Lower leg skin (tissue), 4 donors: ENCODE data around the gene APOC1. TPM values are rescaled to one million over a fixed set of nuclear protein-coding genes. Genes with fewer than 3 reads are reported as not detected.
"Not testable (repeated sequence)": the region's sequence is repeated elsewhere in the genome, so short reads cannot be mapped to it uniquely, and the experiment has no call there.

Source experiments
- DNase-seq, 2 donors: peaks; one replicate each; pipeline ENCODE4 v3.0.0-alpha.2; 2019; ENCODE audit warnings: low spot score in 2 of 2
- H3K4me3 ChIP-seq: fragments of 200-600 bp; sonication (generic); 2 replicates; pipeline ENCODE4 v1.5.1; 2017; ENCODE audit warnings: mild to moderate bottlenecking, low read depth; ENCODE audit not compliant: poor library complexity, severe bottlenecking
- POLR2A ChIP-seq, 2 donors: fragments of 450-650 bp; IDR thresholded peaks; one replicate each; pipeline ENCODE4 v1.6.1; 2016 to 2017; ENCODE audit warnings: antibody characterized with exemption in 2 of 2, mild to moderate bottlenecking in 1 of 2, moderate library complexity in 1 of 2
- WGBS, 2 donors: methylation state at CpG; one replicate each; pipeline ENCODE4 v1.1.5; 2018; 5-methylcytosine and 5-hydroxymethylcytosine counted together
- intact Hi-C: fragments of 100-400 bp; cut with DNase I; formaldehyde crosslinking; loops from one replicate; pipeline ENCODE4 v1.15.0; 2023; ENCODE audit warnings: low total_unique reads
- total RNA-seq, 4 donors: library from RNA; depleted of rRNA; stranded (reverse); fragments of >200 nt; gene quantifications; one replicate each; pipeline ENCODE4 v1.1.0, GENCODE V29; 2016
- TF ChIP-seq, protein P1 (sequence below), 3 donors: fragments of 450-650 bp; IDR thresholded peaks; one replicate each; pipeline ENCODE4 v1.5.1; 2016; ENCODE audit warnings: antibody characterized with exemption in 3 of 3, mild to moderate bottlenecking in 3 of 3, moderate library complexity in 2 of 3

The APOC1 gene
- total RNA-seq, 4 donors from 2014 or later, result 17.1 to 35.5 (median 28.8) TPM

DNA sequence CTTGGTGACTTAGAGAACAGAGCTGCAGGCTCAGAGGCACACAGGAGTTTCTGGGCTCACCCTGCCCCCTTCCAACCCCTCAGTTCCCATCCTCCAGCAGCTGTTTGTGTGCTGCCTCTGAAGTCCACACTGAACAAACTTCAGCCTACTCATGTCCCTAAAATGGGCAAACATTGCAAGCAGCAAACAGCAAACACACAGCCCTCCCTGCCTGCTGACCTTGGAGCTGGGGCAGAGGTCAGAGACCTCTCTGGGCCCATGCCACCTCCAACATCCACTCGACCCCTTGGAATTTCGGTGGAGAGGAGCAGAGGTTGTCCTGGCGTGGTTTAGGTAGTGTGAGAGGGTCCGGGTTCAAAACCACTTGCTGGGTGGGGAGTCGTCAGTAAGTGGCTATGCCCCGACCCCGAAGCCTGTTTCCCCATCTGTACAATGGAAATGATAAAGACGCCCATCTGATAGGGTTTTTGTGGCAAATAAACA is 9.9 kb downstream of the APOC1 start:
- intact Hi-C loops, result no loop called here
- DNase-seq, result no peak
- H3K4me3 ChIP-seq, result no peak overlapping the region
- WGBS, 2 donors, result 78 to 87% methylated on average over 8 of the region's 8 CpGs
- no peak for TF ChIP-seq POLR2A (IDR thresholded peaks at IDR 0.05)
- TF ChIP-seq, protein P1, sequence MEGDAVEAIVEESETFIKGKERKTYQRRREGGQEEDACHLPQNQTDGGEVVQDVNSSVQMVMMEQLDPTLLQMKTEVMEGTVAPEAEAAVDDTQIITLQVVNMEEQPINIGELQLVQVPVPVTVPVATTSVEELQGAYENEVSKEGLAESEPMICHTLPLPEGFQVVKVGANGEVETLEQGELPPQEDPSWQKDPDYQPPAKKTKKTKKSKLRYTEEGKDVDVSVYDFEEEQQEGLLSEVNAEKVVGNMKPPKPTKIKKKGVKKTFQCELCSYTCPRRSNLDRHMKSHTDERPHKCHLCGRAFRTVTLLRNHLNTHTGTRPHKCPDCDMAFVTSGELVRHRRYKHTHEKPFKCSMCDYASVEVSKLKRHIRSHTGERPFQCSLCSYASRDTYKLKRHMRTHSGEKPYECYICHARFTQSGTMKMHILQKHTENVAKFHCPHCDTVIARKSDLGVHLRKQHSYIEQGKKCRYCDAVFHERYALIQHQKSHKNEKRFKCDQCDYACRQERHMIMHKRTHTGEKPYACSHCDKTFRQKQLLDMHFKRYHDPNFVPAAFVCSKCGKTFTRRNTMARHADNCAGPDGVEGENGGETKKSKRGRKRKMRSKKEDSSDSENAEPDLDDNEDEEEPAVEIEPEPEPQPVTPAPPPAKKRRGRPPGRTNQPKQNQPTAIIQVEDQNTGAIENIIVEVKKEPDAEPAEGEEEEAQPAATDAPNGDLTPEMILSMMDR (IDR thresholded peaks at IDR 0.05), result peak in 1 of 3 donors; percentile 58

DNA sequence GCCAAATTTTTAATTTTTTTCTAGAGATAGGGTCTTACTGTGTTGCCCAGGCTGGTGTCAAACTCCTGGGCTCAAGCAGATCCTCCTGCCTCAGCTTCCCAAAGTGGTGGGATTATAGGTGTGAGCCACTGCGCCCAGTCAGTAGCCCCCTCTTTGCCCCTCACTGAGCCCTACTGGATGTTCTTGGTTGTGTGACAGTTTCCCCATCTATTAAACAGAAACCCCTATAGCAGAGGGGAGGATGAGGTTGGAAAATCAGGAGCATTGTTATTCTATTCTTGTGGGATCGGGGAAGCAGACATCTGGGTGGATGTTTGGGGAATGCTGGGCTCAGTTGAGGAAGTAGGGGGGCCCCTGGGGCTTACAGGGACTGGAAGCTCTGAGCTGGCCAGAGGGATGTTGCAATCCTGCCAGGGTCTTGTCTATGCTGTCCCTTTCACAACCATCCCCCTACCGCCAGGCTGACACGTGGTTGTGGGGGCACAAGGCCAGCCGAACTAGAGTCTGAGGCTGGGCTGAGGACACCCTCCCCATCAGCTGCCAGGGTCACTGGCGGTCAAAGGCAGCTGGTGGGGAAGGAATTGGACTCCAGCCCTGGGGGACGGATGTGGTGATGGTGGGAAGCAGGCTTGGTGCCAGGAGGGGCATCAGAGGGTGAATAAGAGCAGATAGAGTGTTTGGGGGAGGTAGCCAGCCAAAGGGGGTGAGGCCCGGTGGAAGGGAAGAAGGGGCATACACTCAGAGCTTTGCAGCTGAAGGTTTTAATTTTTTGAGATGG is 10.9 kb downstream of the APOC1 start:
- WGBS, 2 donors, result 56 to 57% methylated on average over 8 of the region's 8 CpGs
- intact Hi-C loops, result no loop called here
- H3K4me3 ChIP-seq, result no peak overlapping the region
- DNase-seq, result peak; percentile 71 to 96
- TF ChIP-seq, protein P1 (IDR thresholded peaks at IDR 0.05), result peak in 1 of 3 donors; percentile 98
- TF ChIP-seq POLR2A (IDR thresholded peaks at IDR 0.05), result no peak

DNA sequence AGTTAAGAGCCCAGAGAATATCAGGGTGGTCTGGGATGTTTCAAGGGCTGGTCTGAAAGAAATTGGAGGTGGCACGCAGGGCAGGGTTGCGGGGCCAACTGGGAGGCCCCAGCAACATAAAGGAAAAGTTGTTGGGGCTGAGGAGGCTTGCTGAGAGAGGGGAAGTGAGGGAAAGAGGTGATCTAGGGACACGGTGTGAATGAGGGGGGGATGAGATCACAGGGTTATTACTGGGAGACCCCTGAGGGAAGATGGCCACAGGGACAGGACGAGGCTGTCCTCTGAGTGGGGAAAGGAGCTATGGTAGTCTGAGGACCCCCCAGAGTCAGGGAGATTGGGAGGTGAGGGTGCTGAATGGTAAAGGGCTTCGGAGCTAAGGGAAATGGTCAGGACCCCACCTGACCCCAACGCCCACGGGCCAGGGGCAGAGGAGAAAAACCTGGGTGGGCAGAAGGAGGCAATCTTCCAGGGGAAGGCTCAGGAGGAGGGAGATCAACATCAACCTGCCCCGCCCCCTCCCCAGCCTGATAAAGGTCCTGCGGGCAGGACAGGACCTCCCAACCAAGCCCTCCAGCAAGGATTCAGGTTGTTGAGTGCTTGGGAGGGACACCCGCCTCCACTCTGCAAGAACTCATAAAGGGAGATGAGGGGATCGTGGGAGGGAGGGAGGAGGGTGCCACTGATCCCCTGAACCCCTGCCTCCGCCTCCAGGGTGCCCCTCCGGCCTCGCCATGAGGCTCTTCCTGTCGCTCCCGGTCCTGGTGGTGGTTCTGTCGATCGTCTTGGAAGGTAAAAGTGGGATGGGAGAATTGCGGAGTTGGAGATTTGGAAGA is 12.1 kb downstream of the APOC1 start:
- H3K4me3 ChIP-seq, DNase-seq, intact Hi-C loops: not testable (repeated sequence)
- 38 to 44% methylated on average over 18 to 19 of the region's 19 CpGs for WGBS, 2 donors

DNA sequence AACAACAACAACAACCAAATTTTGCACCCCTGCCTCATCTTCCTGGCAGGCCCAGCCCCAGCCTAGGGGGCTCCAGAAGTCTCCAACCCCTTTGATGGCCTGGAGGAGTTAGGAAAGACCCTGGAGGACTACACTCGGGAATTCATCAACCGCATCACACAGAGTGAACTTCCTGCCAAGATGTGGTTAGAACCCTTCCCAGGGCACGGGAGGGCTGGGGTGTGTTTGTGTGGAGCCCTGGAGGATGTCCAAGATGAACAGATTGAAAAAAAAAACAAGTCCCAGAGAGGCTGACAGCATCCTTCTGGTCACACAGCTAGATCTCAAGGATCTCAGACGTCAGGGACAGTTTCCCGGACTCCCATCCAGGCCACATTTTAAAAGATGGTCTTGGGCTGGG is 13.3 kb downstream of the APOC1 start:
- intact Hi-C loops, result no loop called here
- H3K4me3 ChIP-seq, result no peak overlapping the region
- 28 to 29% methylated on average over 5 of the region's 5 CpGs for WGBS, 2 donors
- no peak for DNase-seq
- TF ChIP-seq, protein P1 (IDR thresholded peaks at IDR 0.05), result no peak
- no peak for TF ChIP-seq POLR2A (IDR thresholded peaks at IDR 0.05)

DNA sequence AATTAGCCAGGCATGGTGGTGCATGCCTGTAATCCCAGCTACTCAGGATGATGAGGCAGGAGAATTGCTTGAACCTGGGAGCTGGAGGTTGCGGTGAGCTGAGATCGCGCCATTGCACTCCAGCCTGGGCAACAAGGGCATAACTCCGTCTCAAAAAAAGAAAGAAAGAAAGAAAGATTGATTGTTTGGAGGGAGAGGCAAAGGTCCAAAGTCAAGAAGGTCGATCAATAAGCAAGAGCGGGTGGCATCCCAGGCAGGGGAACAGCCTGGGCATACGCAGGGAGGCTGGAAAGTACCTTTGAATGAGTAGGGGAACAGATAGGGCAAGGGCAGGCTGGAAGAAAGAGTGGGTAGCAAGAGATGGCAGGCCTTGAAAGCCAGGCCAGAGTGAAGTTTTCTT is 15.7 kb downstream of the APOC1 start:
- intact Hi-C loops, result no loop called here
- no peak for TF ChIP-seq POLR2A (IDR thresholded peaks at IDR 0.05)
- TF ChIP-seq, protein P1 (IDR thresholded peaks at IDR 0.05), result no peak
- no peak for DNase-seq
- 87 to 91% methylated on average over 7 of the region's 7 CpGs for WGBS, 2 donors
- no peak overlapping the region for H3K4me3 ChIP-seq

DNA sequence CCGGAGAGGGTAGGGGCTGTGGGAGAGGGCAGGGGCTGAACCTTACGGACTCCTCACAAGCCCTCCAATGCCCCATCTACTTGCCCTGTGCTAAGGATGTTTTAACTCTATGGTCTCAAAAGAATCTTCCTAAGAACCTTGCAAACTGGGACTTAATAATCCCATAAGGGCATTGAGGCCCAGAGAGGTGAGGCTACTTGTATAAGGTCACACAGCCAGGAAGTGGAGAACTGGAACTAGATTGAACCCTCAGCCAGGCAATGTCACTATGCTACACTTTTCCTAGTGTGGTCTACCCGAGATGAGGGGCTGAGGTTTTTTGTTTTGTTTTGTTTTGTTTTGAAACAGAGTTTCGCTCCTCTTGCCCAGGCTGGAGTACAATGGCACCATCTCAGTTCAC is 17.1 kb downstream of the APOC1 start:
- 90 to 94% methylated on average over 4 of the region's 4 CpGs for WGBS, 2 donors
- no peak for DNase-seq

More for the DNA sequence above, 17.1 kb downstream of the APOC1 start:
- no peak overlapping the region for H3K4me3 ChIP-seq
- no peak for TF ChIP-seq POLR2A (IDR thresholded peaks at IDR 0.05)
- TF ChIP-seq, protein P1 (IDR thresholded peaks at IDR 0.05), result no peak
- intact Hi-C loops, result no loop called here
